Stimulated activated CD8-positive, alpha-beta memory T cell treated with anti-CD3 and anti-CD28 coated beads, Interleukin-7, amount 100 ng/mL, for 4 hours (primary cell): ENCODE data around the gene CSTPP1.

Source experiments
- DNase-seq, 2 donors: peaks; one replicate each; pipeline ENCODE4 v3.0.0-alpha.2; 2020; ENCODE audit warnings: low read depth in 2 of 2

CSTPP1 gene

GRCh38 chr11:47158242-47158641 lies 221.7 kb downstream of the CSTPP1 start:
- no peak for DNase-seq

- no peak for DNase-seq
These were observed 224.2 kb downstream of the CSTPP1 start for GRCh38 chr11:47160753-47161133.

GRCh38 chr11:47161134-47161854 lies 224.7 kb downstream of the CSTPP1 start:
- no peak for DNase-seq

- DNase-seq = no peak
These were observed 225.3 kb downstream of the CSTPP1 start for GRCh38 chr11:47161890-47162289.

GRCh38 chr11:47162426-47162825 lies 225.9 kb downstream of the CSTPP1 start:
- DNase-seq = no peak

GRCh38 chr11:47163193-47163592 lies 226.6 kb downstream of the CSTPP1 start:
- DNase-seq = no peak

GRCh38 chr11:47163898-47164297 lies 227.3 kb downstream of the CSTPP1 start:
- no peak for DNase-seq

GRCh38 chr11:47164321-47164720 lies 227.8 kb downstream of the CSTPP1 start:
- no peak for DNase-seq

- no peak for DNase-seq
These were observed 228.8 kb downstream of the CSTPP1 start for GRCh38 chr11:47165253-47165840.

- no peak for DNase-seq
These were observed 229.8 kb downstream of the CSTPP1 start for GRCh38 chr11:47166368-47166767.

- DNase-seq = no peak
These were observed 234.7 kb downstream of the CSTPP1 start for GRCh38 chr11:47171061-47171838.

GRCh38 chr11:47171856-47172255 lies 235.3 kb downstream of the CSTPP1 start:
- no peak for DNase-seq

- no peak for DNase-seq
These were observed 236.3 kb downstream of the CSTPP1 start for GRCh38 chr11:47172740-47173336.

- no peak for DNase-seq
These were observed 239.3 kb downstream of the CSTPP1 start for GRCh38 chr11:47175746-47176327.

- peak; percentile 91 to 97 for DNase-seq
These were observed 240.0 kb downstream of the CSTPP1 start, which contains the start of gene ARFGAP2 for GRCh38 chr11:47176328-47177228. Gene ARFGAP2 (minus strand): TSS chr11:47176879. CDS start chr11:47176853, 26 bp downstream.

GRCh38 chr11:47177229-47177845 lies 240.8 kb downstream of the CSTPP1 start:
- peak; percentile 58 to 72 for DNase-seq

- DNase-seq = no peak
These were observed 241.3 kb downstream of the CSTPP1 start for GRCh38 chr11:47177846-47178245.

- DNase-seq = no peak
These were observed 241.8 kb downstream of the CSTPP1 start for GRCh38 chr11:47178316-47178715.

GRCh38 chr11:47178737-47179654 lies 242.4 kb downstream of the CSTPP1 start:
- no peak for DNase-seq
